Left forelimb (tissue), 1 donor: ENCODE results near the gene COL11A2.

Source experiments
- DNase-seq: peaks from one replicate; pipeline ENCODE4 v3.0.0-alpha.2; 2018; ENCODE audit warnings: low spot score

Gene COL11A2

GRCh38 chr6:33171880-33172687, 20.2 kb downstream of the COL11A2 start:
- peak; percentile 53 for DNase-seq

- DNase-seq: peak; percentile 57
Observed at GRCh38 chr6:33171016-33171879, 21.0 kb downstream of the COL11A2 start.

GRCh38 chr6:33170176-33171015, 21.9 kb downstream of the COL11A2 start:
- DNase-seq: peak; percentile 62

- peak; percentile 54 for DNase-seq
Observed at GRCh38 chr6:33169291-33170175, 22.7 kb downstream of the COL11A2 start.

GRCh38 chr6:33168639-33169038, 23.6 kb downstream of the COL11A2 start:
- peak; percentile 62 for DNase-seq

- no peak for DNase-seq
Observed at GRCh38 chr6:33168284-33168601, 24.0 kb downstream of the COL11A2 start.

GRCh38 chr6:33167374-33168283, 24.6 kb downstream of the COL11A2 start:
- peak; percentile 58 for DNase-seq

GRCh38 chr6:33166811-33167210, 25.5 kb downstream of the COL11A2 start:
- DNase-seq: peak; percentile 49

GRCh38 chr6:33166363-33166762, 25.9 kb downstream of the COL11A2 start:
- DNase-seq: peak; percentile 50

GRCh38 chr6:33165581-33166258, 26.5 kb downstream of the COL11A2 start:
- no peak for DNase-seq

- DNase-seq: no peak
Observed at GRCh38 chr6:33164665-33165373, 27.4 kb downstream of the COL11A2 start.

GRCh38 chr6:33164176-33164575, 28.1 kb downstream of the COL11A2 start:
- DNase-seq: no peak

GRCh38 chr6:33163540-33163939, 28.7 kb downstream of the COL11A2 start:
- DNase-seq: no peak

GRCh38 chr6:33161354-33162331, 30.6 kb downstream of the COL11A2 start:
- peak; percentile 87 for DNase-seq

GRCh38 chr6:33160728-33161344, 31.4 kb downstream of the COL11A2 start:
- no peak for DNase-seq

GRCh38 chr6:33160096-33160495, 32.2 kb downstream of the COL11A2 start:
- no peak for DNase-seq

GRCh38 chr6:33156964-33157363, 35.3 kb downstream of the COL11A2 start:
- DNase-seq: no peak
